GM19468 (cell line): ENCODE results near the gene MPP1.

Source experiments
- ATAC-seq: cut with Tn5 transposase; IDR thresholded peaks from one replicate; pipeline ENCODE4 v1.9.1; 2021; ENCODE audit warnings: mild to moderate bottlenecking, moderate library complexity, moderate number of reproducible peaks; ENCODE audit not compliant: unreplicated experiment; ENCODE audit errors: extremely low read depth

The MPP1 gene

DNA sequence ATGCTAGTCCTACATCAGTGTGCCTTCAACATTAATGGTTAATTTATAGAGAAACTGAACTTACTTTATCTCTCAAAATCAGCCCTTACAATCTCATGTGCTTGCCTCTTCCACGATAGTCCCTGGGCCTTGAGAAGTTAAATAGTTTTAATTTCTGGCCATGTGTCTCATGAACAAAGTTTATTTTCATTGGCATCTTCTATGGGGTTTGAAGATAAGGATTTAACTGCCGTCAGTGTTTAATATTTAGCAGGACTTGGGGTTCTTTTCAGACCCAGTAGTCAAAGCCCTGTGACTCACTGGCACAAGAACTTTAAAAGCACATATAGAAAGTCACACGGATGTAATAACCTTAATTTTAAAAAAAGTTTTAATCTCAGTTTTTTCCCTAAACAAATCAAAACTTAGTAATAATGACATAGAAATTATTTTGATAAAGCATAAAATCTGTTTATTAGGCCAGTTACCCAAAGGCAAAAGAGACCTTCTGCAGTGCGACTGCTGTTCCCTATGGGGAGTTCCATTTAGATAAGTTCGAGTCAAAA, 10.1 kb upstream of the MPP1 start:
- ATAC-seq = no peak

DNA sequence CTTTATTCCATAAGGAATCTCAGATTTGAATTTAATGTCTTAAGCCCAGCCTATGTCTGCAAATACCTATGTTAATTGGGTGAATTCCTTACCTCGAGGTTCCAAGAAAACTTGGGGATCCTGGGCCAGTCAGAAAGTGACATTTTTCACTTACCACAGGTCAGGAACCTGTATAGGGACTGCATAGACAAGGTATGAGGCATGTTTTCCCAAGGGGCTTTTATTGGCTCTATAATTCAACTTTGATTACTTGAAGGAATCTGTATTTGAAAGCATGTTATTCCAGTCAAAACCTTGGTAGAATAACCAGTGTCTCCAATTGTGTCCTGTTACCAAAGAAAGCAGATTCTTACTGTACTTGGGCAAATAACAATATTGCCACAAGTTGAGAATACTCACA, 8.5 kb upstream of the MPP1 start:
- no peak for ATAC-seq

- no peak for ATAC-seq
These were observed 7.2 kb upstream of the MPP1 start for GRCh38 chrX:154812341-154813101.

- no peak for ATAC-seq
These were observed 4.8 kb upstream of the MPP1 start for GRCh38 chrX:154809939-154810665.

DNA sequence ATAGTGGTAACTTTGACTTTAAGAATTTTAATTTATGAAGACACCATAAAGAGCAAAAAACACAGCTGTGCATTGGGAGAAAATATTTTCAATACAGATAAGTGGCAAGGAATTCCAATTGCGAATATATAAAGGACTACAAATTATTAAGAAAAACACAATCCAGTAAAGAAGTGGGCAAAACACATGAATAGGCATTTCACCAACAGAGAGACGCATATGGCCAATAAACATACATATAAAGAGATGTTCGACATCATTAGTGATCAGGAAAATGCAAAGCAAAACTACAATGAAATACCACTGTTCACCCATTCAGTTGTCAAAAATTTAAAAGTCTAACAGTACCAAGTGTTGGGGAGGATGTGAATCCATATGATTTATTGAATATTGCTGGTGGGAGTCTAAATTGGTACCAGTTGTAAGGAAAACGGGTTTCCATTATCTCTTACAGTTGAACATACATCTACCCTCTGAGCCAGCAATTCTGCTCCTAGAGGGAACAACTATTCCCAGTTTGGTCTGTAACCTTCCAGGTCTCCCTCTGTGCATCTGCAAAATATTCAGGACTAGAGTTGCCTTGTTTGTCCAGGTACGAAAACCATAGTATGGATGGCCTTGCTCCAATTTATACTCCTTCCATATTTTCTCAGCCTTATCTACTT, 1.7 kb upstream of the MPP1 start:
- ATAC-seq = no peak

GRCh38 chrX:154805696-154806091, 409 bp upstream of the MPP1 start:
- ATAC-seq = no peak

DNA sequence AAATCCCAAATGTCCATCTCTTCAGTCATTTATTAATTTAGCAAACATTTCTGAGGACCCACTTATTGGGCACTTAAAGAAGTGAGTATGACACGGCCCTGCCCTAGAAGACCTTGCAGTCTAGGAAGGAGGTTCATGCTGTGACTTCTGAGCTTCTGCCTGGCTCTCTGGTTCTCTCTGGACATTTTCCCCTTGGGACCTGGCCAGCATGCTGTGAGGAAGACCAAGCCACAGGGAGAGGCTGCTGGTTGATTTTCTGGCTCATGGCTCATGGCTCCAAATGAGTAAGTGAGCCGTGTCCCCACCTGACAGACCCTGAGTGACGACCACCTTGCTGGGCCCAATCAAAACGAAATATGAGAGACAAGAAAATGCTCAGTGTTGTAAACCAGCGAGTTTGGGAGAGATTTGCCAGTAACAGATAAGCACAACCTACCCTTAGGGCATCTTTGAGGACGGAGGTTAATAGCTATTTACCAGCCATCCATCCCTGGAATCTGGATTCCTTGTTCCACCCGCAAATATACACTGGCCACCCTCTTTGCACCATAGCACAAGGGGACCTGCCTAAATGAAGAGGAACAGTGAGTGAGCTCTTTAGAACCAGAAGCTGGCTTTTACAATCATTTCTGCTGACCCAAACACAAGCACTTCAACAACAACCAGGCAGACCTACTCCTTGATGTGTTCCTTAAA, 876 bp downstream of the MPP1 start:
- no peak for ATAC-seq

DNA sequence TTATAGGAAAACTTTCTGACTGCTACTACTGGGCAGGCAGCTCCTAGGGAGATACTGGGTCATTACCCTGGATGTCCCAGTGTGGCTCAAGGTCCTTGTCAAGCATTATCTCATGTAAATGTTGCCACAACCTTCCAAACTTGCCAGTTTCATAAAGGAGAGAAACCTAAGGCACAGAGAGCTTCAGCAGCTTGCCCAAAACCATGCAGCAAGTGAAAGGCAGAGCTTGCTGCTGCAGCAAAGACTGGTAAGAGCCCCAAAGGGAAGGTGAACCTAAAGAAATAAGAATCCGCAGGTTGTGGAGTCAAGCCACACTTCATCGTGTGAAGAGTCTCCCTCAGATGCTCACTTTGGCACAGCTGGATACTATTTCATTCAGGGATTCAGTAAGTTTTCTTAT, 2.3 kb downstream of the MPP1 start:
- ATAC-seq = no peak

DNA sequence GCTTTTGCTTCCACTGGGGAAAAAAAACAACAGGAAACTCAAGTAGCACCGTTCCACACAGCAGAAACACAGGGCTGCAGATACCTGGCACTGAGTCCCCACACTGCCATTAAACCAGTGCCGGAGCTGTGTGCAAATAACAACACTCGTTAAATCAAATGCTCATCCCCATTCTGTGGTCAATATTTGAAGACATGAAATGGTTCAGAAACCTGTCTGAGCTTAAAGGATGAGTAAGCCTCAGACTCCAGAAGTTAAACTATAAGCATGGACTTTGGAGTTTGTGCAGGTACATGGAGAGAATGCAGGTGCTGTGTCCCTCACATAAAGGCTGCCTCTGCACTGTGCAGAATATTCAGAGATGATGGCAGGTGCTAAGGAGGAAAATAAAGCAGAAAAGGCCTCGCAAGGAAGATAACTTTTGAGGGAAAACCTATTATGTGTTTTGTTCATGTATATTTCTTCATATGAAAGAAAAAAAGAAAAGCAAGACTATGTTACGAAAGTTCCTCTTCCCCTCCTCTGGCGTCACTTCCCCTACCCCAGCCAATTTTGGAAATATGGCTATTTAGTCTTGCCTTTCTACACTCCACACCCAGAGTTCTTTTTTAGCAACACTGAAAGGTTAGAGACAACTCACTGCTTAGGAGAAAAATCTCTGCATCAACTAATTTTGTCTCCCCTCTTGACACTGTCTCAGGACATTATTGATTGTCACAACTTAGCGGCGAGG, 4.6 kb downstream of the MPP1 start:
- ATAC-seq = no peak

DNA sequence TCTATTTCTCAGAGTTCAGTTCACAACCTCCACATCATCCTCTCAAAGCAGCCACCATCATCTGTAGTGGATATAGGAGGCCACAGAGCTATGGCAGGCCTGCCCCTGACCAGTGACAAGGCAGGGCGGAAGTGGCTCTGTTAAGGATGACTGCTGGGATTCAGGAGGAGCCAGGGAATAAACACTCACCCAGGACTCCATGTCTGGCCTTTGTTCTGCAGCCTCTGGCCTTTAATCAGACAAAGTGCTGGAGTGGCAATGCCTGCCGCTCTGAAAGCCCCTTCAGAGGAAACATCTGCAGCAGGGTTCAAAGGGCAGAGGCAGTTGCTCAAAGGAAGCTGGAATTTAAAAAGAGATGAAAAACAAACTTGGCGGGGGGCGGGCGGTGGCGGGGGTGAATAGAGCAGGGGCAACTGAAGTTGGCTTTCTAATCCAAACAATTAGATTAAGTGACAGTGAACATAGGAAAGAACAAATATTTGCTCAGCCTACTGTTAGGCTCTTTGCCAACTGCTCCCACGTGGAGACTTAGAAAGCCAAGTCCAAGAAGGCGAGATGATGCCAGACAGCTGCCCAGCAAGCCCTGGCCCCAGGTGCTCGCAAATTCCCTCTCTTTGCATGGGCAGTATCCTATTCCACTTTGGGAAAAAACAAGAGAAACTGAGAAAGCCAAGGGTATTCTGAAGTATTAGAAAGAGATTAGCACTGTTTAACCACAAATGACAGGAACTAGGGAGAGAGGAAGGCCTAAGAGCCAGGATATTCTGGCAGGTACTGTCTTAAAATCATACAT, 5.5 kb downstream of the MPP1 start:
- no peak for ATAC-seq

DNA sequence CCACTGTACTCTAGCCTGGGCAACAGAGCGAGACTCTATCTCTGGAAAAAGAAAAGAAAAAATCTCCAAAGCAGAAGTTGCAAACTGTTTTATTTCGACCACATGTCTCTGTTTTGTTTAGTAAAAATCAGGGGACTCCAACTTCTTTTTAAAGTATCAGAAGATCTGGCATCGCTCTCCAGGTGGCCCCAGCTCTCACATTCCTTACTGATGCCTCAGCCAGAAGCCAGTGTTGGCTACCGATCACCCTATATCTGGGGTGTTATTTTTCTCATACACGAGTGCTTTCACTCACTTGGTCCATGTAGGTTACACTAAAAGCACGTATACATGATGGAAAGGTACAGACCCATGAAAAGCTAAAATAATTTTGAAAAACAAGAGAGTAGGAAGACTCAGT, 8.3 kb downstream of the MPP1 start:
- no peak for ATAC-seq

GRCh38 chrX:154795016-154795415, 10.3 kb downstream of the MPP1 start:
- no peak for ATAC-seq

DNA sequence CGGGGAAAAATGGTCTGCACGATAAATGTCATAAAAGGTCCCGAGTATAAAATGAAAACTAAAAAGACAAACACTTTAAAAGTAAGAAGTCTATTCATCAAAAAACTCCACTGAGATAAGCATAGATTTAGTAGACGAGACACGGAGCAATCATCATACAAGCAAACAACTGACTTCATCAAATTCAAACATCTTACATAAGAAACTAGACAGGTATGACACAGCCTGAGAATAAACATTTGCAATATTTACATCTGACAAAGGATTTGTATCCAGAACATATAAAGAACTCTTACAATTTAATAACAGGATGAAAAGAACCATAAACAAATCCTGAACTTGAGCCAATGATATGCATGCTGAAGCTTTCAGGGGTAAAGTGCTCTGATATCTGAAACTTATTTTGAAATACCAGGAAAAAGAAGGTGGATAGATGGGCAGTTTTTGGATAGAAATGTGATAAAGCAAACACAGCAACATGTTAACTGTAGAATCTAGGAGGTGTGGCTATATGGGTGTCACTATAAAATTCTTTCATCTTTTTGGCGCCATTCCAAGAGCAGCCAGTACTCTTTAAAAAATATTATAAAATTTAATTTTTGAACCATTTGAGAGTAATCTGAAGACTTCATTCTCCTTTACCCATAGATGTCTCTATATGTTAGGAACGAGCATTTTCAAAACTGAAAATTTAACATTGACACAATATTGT, 12.0 kb downstream of the MPP1 start:
- ATAC-seq = no peak

GRCh38 chrX:154791939-154792338, 13.3 kb downstream of the MPP1 start:
- no peak for ATAC-seq

DNA sequence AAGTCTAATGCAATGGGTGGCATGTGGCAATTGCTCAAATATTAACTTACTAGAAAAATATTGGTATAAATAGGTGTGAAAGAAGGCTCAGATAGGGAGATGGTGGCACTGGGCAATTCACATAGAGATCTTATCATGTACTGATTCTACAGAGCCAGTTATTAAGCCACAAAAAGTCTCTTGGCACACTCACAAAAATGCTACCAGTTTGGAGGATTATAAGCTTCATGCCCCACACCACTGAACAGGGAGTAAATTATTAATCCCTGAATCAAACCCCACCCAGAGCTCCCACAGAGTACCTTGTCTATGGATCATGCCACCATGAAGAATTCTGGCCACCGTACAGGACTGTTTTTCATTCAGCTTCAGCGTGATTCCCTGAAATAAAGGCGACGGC, 13.8 kb downstream of the MPP1 start:
- ATAC-seq = no peak

GRCh38 chrX:154785716-154786115, 19.6 kb downstream of the MPP1 start:
- ATAC-seq = no peak

GRCh38 chrX:154784149-154784995, 20.9 kb downstream of the MPP1 start:
- no peak for ATAC-seq

- ATAC-seq = no peak
These were observed 24.3 kb downstream of the MPP1 start for GRCh38 chrX:154780968-154781367.
